Activated naive CD4-positive, alpha-beta T cell (primary cell): ENCODE data around the gene HELZ.
"Not testable (repeated sequence)": the region's sequence is repeated elsewhere in the genome, so short reads cannot be mapped to it uniquely, and the experiment has no call there.

Experiments
- DNase-seq, 4 experiments: peaks; one replicate each; lab custom pipeline; 2025; lab: John Stamatoyannopoulos, UW

HELZ gene

DNA sequence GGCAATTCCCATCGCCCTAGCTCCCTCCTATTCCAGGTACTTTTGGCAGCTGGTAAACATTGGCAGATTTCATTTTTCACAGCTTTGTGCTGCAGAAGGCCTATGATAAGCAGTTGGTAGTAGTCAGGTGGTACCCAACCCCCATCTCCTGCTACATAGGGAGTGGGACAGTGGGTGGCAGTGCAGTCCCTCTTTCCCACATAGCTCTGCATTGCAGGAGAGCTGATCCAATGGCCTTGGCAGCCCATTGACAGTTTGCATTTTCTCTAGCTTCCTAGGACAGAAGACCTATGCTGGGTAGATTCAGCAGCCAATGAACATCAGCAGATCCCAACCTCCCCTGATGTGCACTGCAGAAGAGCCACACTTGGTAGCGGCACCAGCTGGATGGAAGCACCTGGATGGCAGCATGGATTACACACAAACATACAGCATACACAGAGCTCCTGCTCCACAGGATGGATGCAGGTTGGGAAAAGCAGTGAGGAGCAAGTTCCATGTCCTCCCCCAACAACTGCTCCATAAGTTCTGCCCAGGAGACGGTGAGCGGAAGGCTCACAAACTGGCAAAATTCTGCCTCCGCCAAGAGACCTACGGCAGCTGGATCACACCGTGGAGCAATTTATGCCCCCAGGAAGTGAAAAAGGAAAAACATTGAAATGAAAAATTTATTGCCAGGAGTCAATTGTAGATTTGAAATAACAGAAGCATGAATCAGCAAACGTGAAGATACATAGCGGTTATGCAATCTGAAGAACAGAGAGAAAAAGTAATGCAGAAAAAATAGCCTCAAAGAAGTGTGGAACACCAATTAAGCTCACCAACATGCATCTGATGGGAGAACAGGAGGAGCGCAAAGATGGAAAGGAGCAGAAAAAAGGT is 105.0 kb downstream of the HELZ start:
- DNase-seq: no peak

DNA sequence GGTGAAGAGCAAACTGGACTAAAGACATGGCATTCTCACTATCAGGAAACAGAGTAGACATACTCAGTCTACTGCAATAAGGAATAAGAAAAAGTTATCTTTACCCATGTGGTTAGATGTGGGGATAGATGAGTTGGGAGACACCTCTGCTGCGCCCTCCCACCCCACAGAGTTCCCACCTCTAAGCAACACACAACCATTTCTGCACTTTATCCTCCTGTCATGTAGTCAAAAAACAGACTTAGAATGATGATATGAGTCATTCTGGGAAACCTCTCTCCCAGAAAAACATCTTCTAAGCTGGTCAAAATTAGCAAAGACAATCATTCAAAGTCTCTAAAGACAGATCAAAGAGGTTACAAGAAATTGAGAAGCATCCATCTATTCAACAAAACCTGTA is 105.7 kb downstream of the HELZ start:
- no peak for DNase-seq

DNA sequence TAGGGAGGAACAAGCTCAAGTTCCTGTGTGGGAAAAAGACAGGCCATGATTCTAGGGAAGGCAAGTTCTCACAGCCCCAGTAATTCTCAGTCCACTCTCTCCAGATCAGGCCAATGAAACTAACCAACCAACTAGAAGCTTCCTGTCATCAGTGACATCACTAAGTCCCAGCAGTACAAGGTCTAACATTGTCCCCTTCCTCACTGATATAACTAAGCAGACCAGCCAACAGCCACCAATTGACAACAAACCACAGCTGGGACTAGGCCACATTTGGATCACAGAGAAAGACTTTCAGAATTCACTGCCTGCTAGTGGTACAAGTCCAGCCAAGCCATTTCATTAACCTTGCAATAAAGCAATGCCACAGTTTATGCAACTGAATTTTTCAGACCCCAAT is 106.6 kb downstream of the HELZ start:
- DNase-seq: no peak

DNA sequence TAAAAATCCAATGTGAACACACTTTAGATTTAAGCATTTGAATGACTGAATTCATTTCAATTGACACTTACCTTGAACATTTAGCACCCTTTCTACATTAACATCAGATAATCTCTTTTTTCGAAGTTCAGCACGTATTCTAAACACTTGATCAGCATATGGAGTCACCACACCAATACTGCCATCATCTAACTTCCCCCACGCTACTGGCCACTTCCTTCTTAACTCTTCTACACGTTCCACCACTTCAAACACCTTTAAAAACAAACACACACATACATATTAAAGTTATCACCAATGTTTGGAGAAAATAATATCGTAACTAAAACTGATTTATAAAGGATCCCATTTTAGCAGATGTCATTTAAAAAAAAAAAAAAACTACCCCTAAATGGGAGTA is 107.1 kb downstream of the HELZ start:
- DNase-seq: no peak

DNA sequence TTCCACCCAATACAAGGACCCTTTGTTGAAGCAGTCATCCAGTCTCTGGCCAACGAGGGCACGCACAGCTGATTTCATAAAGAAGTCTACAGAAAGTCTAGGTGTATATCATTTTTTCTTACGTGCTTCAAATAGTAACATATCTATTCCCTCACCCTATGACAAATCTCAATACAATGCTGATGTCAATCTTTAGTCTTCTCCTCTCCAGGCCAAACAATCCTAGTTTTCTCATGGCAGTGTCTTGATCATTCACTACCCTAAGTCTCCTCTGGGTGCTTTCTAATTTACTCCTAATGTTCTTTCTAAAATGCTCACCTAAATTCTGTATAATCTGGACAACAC is 108.0 kb downstream of the HELZ start:
- no peak for DNase-seq

DNA sequence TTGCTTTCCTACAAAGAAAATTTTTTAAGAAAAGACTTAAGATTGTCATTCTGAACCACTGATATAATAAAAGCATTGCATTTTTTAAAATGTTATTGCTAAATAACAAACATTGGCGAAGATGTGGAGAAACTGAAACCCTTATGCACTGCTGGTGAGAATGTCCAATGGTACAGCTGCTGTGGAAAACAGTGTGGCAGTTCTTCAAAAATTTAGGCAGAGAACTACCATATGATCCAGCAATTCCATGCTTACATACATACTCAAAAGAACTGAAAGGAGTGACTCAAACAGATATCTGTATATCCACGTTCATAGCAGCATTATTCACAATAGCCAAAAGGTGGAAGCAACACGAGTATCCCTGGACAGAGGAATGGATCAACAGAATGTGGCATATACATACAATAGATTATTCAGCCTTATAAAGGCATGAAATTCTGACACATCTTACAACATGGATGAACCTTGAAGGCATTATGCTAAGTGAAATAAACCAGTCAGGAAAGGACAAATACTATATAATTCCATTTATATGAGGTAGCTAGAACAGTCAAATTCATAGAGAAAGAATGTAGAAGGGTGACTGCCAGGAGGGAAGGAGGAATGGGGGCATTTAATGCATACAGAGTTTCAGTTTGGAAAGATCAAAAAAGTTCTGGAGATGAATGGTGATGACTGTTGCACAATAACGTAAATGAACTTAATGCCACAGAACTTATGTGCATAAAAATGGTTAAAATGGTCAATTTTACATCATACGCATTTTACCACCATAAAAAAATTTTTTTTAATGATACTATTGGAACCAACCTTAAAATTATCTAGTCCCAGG is 108.6 kb downstream of the HELZ start:
- DNase-seq: no peak

DNA sequence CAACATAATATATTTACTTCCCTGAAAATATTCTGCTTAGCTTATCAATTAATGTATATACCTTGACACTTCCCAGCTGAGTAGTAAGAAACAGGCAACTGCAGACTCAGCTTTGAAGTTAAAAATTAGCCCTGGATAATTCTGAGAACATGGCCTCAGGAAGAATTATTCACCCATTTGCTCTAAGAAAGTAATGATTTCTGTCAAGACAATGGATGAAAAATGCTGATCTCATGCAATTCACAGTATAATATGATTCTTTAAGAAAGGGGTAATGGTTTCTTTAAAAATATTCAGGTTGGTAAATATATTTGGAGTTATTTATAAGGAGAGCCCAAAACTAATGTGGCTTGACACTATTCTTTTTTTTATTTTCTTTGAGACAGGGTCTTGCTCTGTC is 111.8 kb downstream of the HELZ start:
- DNase-seq: no peak

DNA sequence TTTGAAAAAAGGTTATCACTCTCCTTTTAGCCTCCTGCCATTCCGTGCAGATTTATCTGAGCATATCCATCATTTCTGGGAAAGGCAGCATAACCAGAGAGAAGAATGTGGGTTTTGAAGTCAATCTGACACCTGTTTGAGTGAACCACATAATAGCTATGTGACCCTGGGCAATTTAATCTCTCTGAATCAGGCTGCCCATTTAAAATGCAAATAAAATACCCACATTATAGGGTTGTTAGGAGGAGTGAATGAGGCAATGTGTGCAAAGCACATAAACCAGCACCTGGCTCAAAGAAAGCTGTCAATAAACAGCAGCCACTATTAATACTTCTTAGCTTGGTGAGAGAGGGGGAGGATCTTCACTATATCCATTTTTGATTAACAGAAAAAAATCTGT is 112.6 kb downstream of the HELZ start:
- DNase-seq: no peak

DNA sequence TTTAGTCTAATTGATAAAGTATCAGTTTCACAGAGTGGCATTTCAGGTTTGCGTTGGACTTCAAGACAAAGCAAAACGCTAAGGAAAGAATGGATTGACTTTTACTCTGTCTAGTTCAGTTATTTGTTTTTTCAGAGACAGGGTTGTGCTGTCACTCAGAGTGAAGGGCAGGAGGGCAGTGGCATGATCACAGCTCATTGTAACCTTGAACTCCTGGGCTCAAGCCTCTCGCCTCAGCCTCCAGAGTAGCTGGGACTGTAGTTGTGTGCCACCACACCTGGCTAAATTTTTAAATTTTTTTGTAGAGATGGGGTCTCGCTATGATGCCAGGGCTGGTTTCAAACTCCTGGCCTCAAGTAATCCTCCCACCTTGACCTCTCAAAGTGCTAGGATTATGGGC is 114.2 kb downstream of the HELZ start:
- DNase-seq: no peak

DNA sequence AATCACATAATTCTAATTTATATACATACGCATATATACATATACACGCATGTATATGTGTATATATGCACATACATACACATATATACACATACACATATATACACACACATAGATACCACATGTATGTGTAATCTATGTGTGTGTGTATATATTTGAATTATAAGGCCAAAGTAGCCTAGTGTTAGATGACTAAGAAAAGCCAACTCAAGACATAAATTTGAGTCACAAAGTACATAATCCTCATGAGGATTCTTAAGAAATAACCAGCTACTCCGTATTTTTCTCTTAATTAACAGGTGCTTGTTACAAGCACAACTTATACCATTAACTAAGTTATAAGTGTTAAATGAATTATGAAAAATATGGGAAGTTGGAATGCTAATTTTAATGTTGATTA is 115.7 kb downstream of the HELZ start:
- no peak for DNase-seq

DNA sequence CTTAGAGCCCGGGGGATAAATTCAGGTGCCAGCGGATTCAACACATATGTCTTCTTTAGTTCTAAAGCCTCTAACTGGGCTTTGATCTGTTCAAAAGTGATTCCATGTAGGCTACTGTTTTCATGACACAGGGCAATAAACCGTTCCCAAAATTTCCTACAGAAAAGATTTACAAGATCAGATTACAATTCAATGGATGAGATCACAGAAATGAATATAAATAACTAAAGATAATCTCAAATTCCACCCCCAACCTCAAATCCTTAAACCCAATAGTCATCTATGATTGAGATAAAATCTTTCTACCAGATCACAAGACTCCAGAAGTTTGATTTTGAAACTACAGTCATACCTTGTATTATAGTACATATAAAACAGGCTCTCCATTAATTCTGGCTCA is 116.3 kb downstream of the HELZ start:
- no peak for DNase-seq

DNA sequence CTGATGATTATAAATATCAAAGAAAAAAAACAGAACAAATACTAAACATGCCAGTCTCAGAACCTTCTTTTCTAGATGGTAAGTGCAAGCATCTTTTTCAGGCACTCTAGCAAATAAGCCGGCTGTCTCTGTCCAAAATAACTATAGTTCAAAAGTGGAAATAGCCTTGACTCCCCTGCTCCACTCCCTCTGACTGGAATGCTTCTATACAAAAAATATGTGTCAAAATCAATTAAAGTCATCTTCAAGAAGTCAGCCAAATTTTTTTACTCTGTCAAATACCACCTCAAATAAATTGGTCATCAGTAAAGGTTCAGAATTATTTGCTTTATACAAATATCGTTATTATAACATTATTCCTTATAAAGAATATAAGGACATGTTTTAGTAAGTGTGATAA is 117.1 kb downstream of the HELZ start:
- no peak for DNase-seq

DNA sequence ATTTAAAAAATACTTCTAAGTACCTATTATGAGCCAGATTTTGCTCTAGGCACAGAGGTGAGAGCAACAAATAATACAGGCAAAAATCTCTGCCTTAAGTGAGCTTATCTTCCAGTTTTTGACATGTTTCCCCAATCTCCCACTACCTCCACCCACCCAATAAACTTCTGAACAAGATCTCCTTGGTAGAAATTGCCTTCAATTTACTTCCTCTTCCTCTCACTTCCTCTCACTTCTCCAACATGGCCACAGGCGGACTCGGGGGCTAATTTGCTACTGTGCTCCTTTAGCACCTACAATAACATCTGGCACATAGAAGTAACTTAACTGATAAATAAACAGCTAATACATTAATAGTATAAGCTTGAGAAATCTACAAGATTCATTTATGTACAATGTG is 118.0 kb downstream of the HELZ start:
- DNase-seq: no peak

DNA sequence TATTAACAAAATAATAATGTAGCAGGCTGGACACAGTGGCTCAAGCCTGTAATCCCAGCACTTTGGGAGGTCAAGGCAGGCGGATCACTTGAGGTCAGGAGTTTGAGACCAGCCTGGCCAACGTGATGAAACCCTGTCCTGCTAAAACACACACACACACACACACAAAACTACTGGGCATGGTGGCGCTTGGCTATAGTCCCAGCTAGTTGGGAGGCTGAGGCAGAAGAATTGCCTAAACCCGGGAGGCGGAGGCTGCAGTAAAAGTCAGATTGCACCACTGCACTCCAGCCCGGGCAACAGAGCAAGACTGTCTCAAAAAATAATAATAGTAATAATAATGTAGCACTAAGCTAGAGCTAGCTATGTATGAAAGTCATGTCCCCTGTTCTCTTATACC is 118.5 kb downstream of the HELZ start:
- not testable (repeated sequence) for DNase-seq

DNA sequence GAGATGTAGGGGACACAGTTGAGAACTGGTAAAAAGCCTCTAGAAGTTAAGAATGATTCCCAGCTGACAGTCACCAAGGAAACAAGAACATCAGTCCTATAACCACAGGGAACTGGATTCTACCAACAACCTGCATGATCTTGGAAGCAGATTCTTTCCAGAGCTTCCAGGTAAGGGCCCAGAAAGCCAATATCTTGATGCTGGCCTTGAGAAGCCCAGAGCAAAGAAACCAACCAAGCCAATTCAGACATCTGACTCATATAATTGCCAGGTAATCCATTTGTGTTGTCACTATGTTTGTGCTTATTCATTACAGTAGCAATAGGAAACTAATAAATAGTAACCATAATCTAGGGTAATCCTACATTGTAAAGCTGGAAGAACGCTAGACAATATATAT is 119.1 kb downstream of the HELZ start:
- DNase-seq: no peak

DNA sequence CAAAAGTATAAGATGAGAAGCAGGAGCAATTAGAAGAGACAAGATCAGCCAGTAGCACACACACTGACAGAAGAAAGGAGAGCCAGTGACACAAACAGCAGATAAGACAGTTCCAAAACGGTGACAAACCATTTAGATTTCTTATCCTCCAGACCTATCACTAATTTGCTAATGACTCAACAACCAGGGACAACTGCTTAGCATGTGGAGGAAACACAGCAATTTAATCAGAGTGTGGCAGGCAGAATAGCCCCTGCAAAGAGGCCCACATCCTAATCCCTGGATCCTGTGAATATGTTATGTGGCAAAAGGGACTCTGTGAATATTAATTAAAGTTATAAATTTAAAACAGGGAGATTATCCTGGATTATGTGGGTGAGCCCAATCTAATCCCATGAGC is 119.6 kb downstream of the HELZ start:
- DNase-seq: no peak

DNA sequence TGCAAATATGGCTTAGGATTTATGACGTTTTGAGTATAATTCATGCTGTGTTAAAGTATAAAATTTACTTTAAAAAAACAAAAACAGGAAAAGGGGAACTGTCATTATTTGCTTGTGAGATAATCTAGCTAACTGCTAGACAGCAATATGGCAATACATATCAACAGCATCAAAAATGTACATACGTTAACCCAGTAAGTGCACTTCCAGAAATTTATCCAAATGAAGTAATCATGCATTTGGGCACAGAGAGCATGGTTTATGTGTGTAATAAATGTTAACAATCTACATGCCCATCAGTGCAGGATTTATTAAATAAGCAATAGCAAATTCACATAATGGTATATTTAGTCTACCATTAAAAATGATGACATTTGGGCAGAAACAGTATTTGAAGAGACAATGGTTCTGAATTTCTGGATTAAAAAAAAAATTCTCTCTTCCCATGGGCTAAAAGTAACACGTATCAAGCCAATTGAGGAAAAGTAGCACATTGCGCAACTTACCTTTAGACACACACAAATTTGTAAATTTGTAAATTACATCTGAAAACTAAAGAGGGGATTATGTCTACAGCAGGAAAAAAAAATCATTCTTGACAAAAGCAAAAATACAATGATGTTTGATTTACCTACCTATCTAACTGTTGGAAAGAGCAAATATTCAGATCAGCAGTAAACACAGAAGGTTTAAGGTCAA is 120.4 kb downstream of the HELZ start:
- DNase-seq: no peak

DNA sequence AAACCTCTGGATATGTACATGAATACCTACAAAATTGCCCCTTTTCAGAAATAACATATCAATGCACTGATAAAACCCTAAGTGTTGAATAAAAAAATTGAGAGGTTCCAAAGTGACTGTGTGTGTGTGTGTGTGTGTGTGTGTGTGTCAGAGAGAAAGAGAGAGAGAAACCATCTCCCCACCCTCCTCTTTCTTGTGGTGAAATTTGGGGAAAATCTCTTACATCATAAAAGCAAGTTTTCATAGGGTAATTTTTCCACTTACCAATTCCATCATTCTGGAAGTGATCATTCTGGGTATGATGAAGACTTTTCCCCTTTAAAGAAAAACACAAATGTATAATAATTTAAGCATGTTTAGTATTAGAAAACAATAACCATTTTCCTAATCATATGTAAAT is 121.3 kb downstream of the HELZ start:
- no peak for DNase-seq

DNA sequence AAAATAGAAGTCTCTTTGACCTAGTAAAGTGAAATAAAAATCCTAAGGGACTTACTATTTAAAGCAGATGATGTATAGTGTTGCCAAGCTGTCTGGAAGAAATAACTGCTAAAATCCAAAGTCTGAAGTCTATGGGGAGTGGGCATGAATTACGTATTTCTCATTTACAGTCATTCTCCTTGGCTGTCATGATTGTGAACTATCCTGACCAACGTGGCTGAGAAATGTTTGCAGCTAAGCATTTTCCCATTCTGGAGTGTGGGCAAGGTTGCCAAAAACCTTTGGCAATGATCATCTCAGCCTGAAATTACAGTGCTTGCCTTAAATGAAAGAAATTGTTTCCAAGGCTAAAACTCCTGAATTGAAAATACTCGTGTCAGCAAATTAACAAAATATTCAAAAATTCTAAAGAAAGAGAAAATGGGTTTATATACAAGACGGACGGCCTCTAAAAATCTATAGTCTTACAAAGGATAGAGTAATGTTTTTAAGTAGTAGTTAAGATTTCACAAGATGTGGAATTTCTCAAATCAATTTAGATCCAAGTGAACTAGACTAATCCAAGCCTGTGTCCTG is 123.6 kb downstream of the HELZ start:
- DNase-seq: no peak

DNA sequence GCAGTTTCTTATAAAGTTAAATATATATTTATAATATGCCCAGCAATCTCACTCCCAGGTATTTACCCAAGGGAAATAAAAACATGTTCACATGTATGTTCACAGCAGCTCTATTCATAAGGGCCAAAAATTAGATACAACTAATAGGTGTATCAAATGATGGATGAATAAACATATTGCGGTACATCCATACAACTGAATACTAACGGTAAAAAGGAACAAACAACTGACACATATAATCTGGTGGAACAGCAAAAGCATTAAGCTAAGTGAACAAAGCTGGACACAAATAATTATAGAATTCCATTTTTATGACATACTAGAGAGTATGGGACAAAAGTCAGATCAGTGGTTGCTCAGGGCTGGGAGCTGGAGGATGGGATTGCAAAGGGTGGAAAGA is 125.9 kb downstream of the HELZ start:
- no peak for DNase-seq

DNA sequence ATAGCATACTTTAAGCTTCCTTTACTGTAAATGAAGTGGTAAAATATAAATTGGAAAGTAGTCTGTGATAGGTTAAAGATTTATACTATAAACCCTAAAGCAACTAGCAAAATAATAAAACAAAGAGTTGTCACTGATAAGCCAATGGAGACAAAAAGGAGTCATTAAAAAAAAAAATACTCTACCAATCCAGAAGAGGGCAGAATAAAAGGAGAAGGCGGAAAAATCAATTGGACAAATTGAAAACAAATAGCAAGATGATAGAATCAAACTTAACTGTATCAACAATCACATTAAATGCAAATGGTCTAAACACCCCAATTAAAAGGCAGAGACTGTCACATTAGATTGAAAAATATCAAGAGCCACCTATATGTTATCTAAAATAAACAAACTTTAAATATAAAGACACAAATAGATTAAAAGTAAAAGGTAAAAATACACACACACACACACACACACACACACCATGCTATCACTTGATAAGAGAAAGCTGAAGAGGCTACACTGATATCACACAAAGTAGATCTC is 128.9 kb downstream of the HELZ start:
- no peak for DNase-seq

DNA sequence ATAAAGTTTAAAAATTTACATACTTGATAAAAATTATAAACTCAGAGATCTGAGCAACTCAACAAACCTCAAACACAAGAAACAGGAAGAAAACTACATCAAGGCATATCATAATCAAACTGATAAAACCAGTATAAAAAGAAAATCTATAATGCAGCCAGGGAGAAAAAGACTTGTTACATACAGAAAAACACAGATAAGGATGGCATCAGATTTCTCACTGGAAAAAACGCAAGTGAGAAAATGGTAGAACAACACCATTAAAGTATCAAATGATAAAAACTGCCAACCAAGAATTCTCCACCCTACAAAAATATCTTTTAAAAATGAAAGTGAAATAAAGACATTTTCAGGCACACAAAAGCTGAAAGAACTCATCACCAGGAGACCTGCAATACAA is 129.6 kb downstream of the HELZ start:
- no peak for DNase-seq
